OCI-LY1 (cell line): ENCODE results near the gene COL8A1.

Source experiments
- CTCF ChIP-seq: fragments of 200-600 bp; sonication (generic), shearing (Covaris generic); IDR thresholded peaks from 2 replicates; pipeline ENCODE4 v1.5.1; 2017; ENCODE audit warnings: mild to moderate bottlenecking, antibody characterized with exemption, low read length, moderate library complexity, mixed read lengths
- EZH2 ChIP-seq: fragments of 200-600 bp; sonication (generic), shearing (Covaris generic); IDR thresholded peaks from 2 replicates; pipeline ENCODE4 v1.8.0; 2017; ENCODE audit warnings: borderline replicate concordance, mixed run types, mild to moderate bottlenecking, antibody characterized with exemption, low read length, moderate library complexity, mixed read lengths

GRCh38 chr3:99781761-99782160 is 143.4 kb downstream of the COL8A1 start:
- TF ChIP-seq CTCF: no peak
- TF ChIP-seq EZH2: no peak
